ENCODE data around the gene BORCS6.
A peak's percentile ranks its signal among the peaks of the same experiment; 100 is the strongest.

BORCS6 gene

DNA sequence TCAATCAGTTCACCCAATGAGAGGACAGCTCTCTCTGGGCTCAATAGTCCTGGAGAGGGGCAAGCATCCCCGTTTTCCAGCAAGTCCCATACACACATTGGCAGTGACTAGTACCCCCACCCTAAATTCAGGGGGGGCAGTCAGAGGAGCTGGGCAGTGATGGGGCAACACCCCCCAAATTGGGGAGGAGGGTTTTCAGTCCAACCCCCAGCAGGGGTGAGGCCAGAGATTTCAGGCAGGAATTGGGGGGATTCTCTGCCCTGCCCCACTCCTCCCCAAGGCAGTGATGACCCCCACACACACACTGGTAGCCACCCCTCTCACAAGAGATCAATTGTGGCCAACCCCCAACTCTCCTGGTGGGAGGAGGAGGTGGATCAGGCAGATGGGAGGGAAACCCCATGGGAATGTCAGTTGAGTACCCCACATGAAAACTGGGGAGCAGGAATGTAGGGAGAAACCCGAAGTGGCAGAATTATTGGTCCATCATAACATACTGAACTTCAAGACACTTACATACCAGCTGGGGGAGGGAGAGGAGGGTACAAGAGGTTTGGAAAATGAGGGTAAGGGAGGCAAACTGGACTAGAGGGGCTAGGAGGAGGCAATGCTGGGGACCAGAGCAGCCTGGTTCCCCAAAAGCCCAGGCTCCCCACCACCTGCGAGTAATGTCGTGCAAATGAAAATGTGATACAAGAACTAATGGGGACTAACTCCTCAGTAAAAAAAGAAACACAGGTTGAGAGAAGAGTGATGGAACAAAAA, 30.3 kb downstream of the BORCS6 start:
- no peak for DNase-seq (ENCODE audit: low read depth)
- in situ Hi-C loops (cut with HindIII; ENCODE audit: low sequenced_read_pairs) = no loop called here
- no peak overlapping the region for H3K4me3 ChIP-seq (ENCODE audit: low read depth, low read length)
- TF ChIP-seq, protein P1, sequence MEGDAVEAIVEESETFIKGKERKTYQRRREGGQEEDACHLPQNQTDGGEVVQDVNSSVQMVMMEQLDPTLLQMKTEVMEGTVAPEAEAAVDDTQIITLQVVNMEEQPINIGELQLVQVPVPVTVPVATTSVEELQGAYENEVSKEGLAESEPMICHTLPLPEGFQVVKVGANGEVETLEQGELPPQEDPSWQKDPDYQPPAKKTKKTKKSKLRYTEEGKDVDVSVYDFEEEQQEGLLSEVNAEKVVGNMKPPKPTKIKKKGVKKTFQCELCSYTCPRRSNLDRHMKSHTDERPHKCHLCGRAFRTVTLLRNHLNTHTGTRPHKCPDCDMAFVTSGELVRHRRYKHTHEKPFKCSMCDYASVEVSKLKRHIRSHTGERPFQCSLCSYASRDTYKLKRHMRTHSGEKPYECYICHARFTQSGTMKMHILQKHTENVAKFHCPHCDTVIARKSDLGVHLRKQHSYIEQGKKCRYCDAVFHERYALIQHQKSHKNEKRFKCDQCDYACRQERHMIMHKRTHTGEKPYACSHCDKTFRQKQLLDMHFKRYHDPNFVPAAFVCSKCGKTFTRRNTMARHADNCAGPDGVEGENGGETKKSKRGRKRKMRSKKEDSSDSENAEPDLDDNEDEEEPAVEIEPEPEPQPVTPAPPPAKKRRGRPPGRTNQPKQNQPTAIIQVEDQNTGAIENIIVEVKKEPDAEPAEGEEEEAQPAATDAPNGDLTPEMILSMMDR (IDR thresholded peaks at IDR 0.05; ENCODE audit: low read depth, low read length, missing control alignments) = no peak

DNA sequence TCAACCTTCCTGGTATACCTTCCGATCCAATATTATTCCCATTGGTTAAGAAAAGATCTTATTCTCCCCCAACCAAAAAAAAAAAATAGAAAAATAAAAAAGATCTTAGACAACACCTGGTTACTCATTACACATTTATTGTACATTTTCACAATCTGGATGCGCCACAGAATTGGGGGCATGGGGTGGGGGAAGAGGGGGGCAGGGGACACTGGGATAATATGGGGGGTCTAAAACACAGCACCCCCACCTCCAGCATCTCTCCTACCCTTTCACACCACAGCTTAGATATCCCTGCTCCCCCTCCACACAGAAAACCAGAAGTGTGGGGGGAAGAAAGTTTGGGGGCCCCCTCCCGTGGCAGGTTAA, 31.0 kb downstream of the BORCS6 start:
- H3K4me3 ChIP-seq (ENCODE audit: low read depth, low read length) = no peak overlapping the region
- DNase-seq (ENCODE audit: low read depth) = no peak
- TF ChIP-seq, protein P1 (IDR thresholded peaks at IDR 0.05; ENCODE audit: low read depth, low read length, missing control alignments) = no peak
- in situ Hi-C loops (cut with HindIII; ENCODE audit: low sequenced_read_pairs) = no loop called here

DNA sequence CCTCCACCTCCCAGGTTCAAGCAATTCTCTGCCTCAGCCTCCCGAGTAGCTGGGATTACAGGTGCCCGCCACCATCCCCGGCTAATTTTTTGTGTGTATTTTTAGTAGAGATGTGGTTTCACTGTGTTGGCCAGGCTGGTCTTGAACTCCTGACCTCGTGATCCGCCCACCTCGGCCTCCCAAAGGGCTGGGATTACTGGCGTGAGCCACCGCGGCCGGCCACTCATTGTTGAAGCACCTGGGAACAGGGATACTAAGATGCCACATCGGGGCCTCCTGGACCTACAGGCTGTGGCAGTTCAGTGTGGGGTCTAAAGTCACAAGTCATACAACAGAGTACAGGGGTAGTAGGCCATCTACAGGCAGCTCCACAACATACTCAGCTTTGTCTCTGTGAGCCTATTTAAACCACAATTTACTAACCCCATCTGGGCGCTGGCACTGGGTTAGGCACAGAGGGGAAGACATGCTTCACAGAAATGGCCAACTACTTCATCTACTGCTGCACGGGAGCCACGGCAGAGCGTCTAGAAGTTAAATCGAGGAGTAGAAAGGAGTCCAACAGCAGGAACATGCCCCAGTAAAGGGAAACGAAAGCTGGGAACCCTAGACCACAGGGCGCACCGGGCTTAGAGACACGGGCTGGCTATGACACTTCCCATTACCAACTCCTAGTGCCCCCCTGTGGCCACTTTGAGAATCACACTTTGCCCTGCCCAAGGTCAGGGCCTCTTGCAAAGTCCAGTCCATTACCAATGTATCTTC, 31.5 kb downstream of the BORCS6 start:
- no peak overlapping the region for H3K4me3 ChIP-seq (ENCODE audit: low read depth, low read length)
- TF ChIP-seq, protein P1 (IDR thresholded peaks at IDR 0.05; ENCODE audit: low read depth, low read length, missing control alignments) = peak; percentile 87
- in situ Hi-C loops (cut with HindIII; ENCODE audit: low sequenced_read_pairs) = no loop called here
- peak; percentile 68 for DNase-seq (ENCODE audit: low read depth)

DNA sequence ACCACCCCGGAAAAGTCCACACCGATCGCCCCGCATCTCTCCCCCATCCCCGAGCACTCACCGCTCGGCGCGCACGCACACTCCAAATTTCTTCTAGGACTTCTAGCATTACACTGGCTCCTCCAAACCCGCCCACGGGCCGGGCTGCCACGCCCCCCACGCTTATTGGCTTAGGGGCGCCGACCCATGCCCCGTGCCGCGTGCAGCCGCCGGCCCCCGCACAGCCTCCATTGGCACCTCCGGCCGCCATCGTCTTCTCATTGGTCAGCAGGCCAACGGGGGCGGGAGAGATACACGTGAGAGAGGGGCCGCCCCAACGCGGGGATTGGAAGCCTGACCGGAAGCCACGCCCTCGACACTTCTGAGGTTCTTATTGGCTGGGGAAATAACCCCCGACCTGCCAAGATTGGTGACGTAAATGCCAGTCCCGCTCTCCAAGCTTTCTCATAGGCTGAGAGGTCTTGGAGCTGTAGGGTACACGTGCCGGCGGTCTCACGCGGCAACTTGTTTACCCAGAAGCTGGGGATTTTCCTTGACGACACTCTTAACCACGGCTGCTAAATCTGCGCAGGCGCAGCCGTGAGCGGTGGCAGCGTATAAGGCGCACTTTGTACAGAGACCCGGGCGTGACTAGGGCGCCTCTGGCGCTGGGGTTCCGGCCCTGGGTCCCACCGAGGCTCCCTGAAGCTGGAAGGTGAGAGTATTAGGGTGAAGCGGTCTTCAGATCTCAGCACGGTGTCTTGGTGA, 33.6 kb downstream of the BORCS6 start:
- peak; percentile 100 for DNase-seq (ENCODE audit: low read depth)
- TF ChIP-seq, protein P1 (IDR thresholded peaks at IDR 0.05; ENCODE audit: low read depth, low read length, missing control alignments) = no peak
- peak overlapping the region; percentile 70 for H3K4me3 ChIP-seq (ENCODE audit: low read depth, low read length)
- in situ Hi-C loops (cut with HindIII; ENCODE audit: low sequenced_read_pairs) = no loop called here

DNA sequence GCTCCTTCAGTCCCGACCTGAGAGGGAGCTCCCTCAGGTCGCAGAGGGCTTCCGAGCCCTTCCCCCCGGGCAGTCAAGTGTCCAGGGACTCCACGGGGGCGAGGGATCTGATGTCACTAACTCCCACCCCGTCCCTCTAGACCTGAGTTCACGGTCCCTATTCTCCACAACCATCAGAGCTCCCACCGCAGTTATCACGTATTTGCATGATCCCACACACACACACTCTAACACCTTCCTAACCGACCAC, 34.1 kb downstream of the BORCS6 start:
- in situ Hi-C loops (cut with HindIII; ENCODE audit: low sequenced_read_pairs) = no loop called here
- no peak for DNase-seq (ENCODE audit: low read depth)

More for the DNA sequence above, 34.1 kb downstream of the BORCS6 start:
- peak overlapping the region; percentile 70 for H3K4me3 ChIP-seq (ENCODE audit: low read depth, low read length)
- TF ChIP-seq, protein P1 (IDR thresholded peaks at IDR 0.05; ENCODE audit: low read depth, low read length, missing control alignments) = no peak

Data from astrocyte of the cerebellum (primary cell).